OCI-LY7 (cell line): Measurements from ENCODE around the gene TPP1. TPM values are rescaled to one million over a fixed set of nuclear protein-coding genes. Genes with fewer than 3 reads are reported as not detected.

Experiments used
- BruUV-seq: library from RNA; stranded (reverse); fragments of 400-500 nt; replicated peaks from 2 replicates; lab custom pipeline; 2021; lab: Mats Ljungman, UMichigan
- CTCF ChIA-PET: fragments of 300-600 bp; sonication (Branson Sonifier 250); formaldehyde crosslinking; loops from one replicate; lab custom pipeline; 2022; ENCODE audit warnings: antibody characterized with exemption; ENCODE audit not compliant: unreplicated experiment; lab: Charles Lee
- POLR2A ChIA-PET: fragments of 300-600 bp; sonication (Branson Sonifier 250); formaldehyde crosslinking; loops from one replicate; lab custom pipeline; 2022; ENCODE audit warnings: antibody characterized with exemption; lab: Charles Lee
- DNase-seq: peaks from one replicate; pipeline ENCODE4 v3.0.0-alpha.2; 2015; ENCODE audit warnings: low spot score
- H2AFZ ChIP-seq: fragments of 200-600 bp; sonication (generic), shearing (Covaris generic); 2 replicates; pipeline ENCODE4 v1.6.1; 2014; ENCODE audit warnings: mild to moderate bottlenecking, antibody characterized with exemption, low read length, moderate library complexity
- H3K27ac ChIP-seq: fragments of 200-600 bp; sonication (generic); 2 replicates; pipeline ENCODE4 v1.5.1; 2014; ENCODE audit warnings: mixed run types, low read depth, mild to moderate bottlenecking, moderate library complexity, low read length, inconsistent platforms; ENCODE audit not compliant: poor library complexity, severe bottlenecking
- H3K36me3 ChIP-seq: fragments of 200-600 bp; sonication (generic); 2 replicates; pipeline ENCODE4 v1.6.1; 2014; ENCODE audit warnings: mild to moderate bottlenecking, antibody characterized with exemption, low read length, moderate library complexity, mixed read lengths; ENCODE audit not compliant: insufficient read depth
- H3K4me1 ChIP-seq: fragments of 200-600 bp; sonication (generic); 2 replicates; pipeline ENCODE4 v1.5.1; 2014; ENCODE audit warnings: mild to moderate bottlenecking, low read length; ENCODE audit not compliant: insufficient read depth, poor library complexity, severe bottlenecking
- H3K4me2 ChIP-seq: fragments of 200-600 bp; sonication (generic); 2 replicates; pipeline ENCODE4 v1.6.1; 2014; ENCODE audit warnings: mild to moderate bottlenecking, low read length
- H3K4me3 ChIP-seq: fragments of 200-600 bp; sonication (generic); 2 replicates; pipeline ENCODE4 v1.5.1; 2014; ENCODE audit warnings: mild to moderate bottlenecking, low read depth, low read length; ENCODE audit not compliant: poor library complexity, severe bottlenecking
- H3K79me2 ChIP-seq: fragments of 200-600 bp; sonication (generic); 2 replicates; pipeline ENCODE4 v1.6.1; 2016; ENCODE audit warnings: low read depth, mild to moderate bottlenecking, low read length, moderate library complexity, mixed read lengths; ENCODE audit not compliant: insufficient read depth
- H3K9me2 ChIP-seq: fragments of 200-600 bp; sonication (generic); 2 replicates; pipeline ENCODE4 v1.6.1; 2016; ENCODE audit warnings: mild to moderate bottlenecking, low read length, mixed read lengths; ENCODE audit not compliant: insufficient read depth
- H3K9me3 ChIP-seq: fragments of 200-600 bp; sonication (generic); 2 replicates; pipeline ENCODE4 v1.6.1; 2014; ENCODE audit warnings: mild to moderate bottlenecking, mixed run types, low read length, mixed read lengths
- H4K20me1 ChIP-seq: fragments of 200-600 bp; sonication (generic); 2 replicates; pipeline ENCODE4 v1.6.1; 2014; ENCODE audit warnings: mild to moderate bottlenecking, antibody characterized with exemption, low read length, moderate library complexity, mixed read lengths; ENCODE audit not compliant: insufficient read depth
- CTCF ChIP-seq: fragments of 200-600 bp; sonication (generic); conservative IDR thresholded peaks from 2 replicates; pipeline ENCODE4 v1.5.1; 2014; ENCODE audit warnings: mild to moderate bottlenecking, antibody characterized with exemption, low read length, moderate library complexity, mixed read lengths
- EZH2phosphoT487 ChIP-seq: fragments of 200-600 bp; sonication (generic); IDR thresholded peaks from 2 replicates; pipeline ENCODE4 v1.6.1; 2018; ENCODE audit warnings: low read depth, borderline replicate concordance, mild to moderate bottlenecking, mixed run types, antibody characterized with exemption, low read length, moderate library complexity, mixed read lengths
- intact Hi-C: fragments of 100-400 bp; cut with micrococcal nuclease; formaldehyde crosslinking; loops from one replicate; pipeline ENCODE4 v1.10.0; 2022; ENCODE audit not compliant: unreplicated experiment
- total RNA-seq, 2 experiments: library from RNA; depleted of rRNA in 1 of 2; stranded (reverse); fragments of >200 nt in 1 of 2; shearing (Covaris generic) in 1 of 2; gene quantifications; 2 replicates each; pipeline ENCODE4 v1.2.3, GENCODE V29; 2014 to 2022

TPP1 gene
- total RNA-seq, 2 experiments from 2014 or later, result 16.6 to 41.1 TPM

- DNase-seq, result no peak
- intact Hi-C loops, result no loop called here
- Histone ChIP-seq H3K79me2 (no peaks in the 10 kb centered on the region), H3K36me3 (no peaks in the 10 kb centered on the region), H3K4me2 (no peak overlapping the region), H3K4me3 (no peak overlapping the region), H3K9me2 (no peaks in the 10 kb centered on the region), H3K4me1 (no peaks in the 10 kb centered on the region), H3K27ac (no peak overlapping the region), H4K20me1 (no peaks in the 10 kb centered on the region), H2AFZ (no peak overlapping the region), H3K9me3 (no peaks in the 10 kb centered on the region)
- TF ChIP-seq CTCF, result no peak
- no peak for TF ChIP-seq EZH2phosphoT487
- POLR2A ChIA-PET, result interaction anchor here (0.9 to 1.1 kb wide), 2 partner anchors 8 to 10 kb away, joined by 3 read pairs; no protein-coding TSS in a partner anchor
- no TSS peak for BruUV-seq
- CTCF ChIA-PET, result no interaction called here
Observed at GRCh38 chr11:6657346-6657745, 38.1 kb upstream of the TPP1 start.

- no peak overlapping the region for H3K4me2 ChIP-seq
- intact Hi-C loops, result no loop called here
- H3K79me2 ChIP-seq, result no peaks in the 10 kb centered on the region
- TF ChIP-seq CTCF (no peak), EZH2phosphoT487 (no peak)
- H3K9me3 ChIP-seq, result no peaks in the 10 kb centered on the region
- H4K20me1 ChIP-seq, result no peaks in the 10 kb centered on the region
- H3K27ac ChIP-seq, result no peak overlapping the region
- no peaks in the 10 kb centered on the region for H3K36me3 ChIP-seq
- H3K4me1 ChIP-seq, result no peaks in the 10 kb centered on the region
- no peaks in the 10 kb centered on the region for H3K9me2 ChIP-seq
- H2AFZ ChIP-seq, result no peak overlapping the region
- H3K4me3 ChIP-seq, result no peak overlapping the region
- no TSS peak for BruUV-seq
- DNase-seq, result no peak
- ChIA-PET POLR2A (interaction anchor here (1.1 kb wide), 1 partner anchor 8 kb away, joined by 3 read pairs; no protein-coding TSS in a partner anchor), CTCF (no interaction called here)
Observed at GRCh38 chr11:6656936-6657335, 37.7 kb upstream of the TPP1 start.

- intact Hi-C loops, result no loop called here
- no TSS peak for BruUV-seq
- TF ChIP-seq EZH2phosphoT487 (no peak), CTCF (no peak)
- no peaks in the 10 kb centered on the region for H3K9me2 ChIP-seq
- H3K4me1 ChIP-seq, result no peaks in the 10 kb centered on the region
- H3K4me3 ChIP-seq, result no peak overlapping the region
- H3K4me2 ChIP-seq, result no peak overlapping the region
- no peaks in the 10 kb centered on the region for H3K79me2 ChIP-seq
- DNase-seq, result no peak
- no peaks in the 10 kb centered on the region for H3K9me3 ChIP-seq
- H2AFZ ChIP-seq, result no peak overlapping the region
- POLR2A ChIA-PET, result no interaction called here
- no peaks in the 10 kb centered on the region for H3K36me3 ChIP-seq
- H4K20me1 ChIP-seq, result no peaks in the 10 kb centered on the region
- no peak overlapping the region for H3K27ac ChIP-seq
- CTCF ChIA-PET, result no interaction called here
Observed at GRCh38 chr11:6656584-6656915, 37.3 kb upstream of the TPP1 start.
